Skeletal muscle satellite cell (primary cell): Measurements from ENCODE around the gene TCP1.

Experiments used
- H3K27me3 ChIP-seq: 2 replicates; pipeline ENCODE4 v1.7.0; 2013; ENCODE audit warnings: low read length; ENCODE audit not compliant: control insufficient read depth, insufficient read depth
- H3K36me3 ChIP-seq: 2 replicates; pipeline ENCODE4 v1.7.0; 2013; ENCODE audit warnings: mild to moderate bottlenecking, control low read depth, low read length; ENCODE audit not compliant: insufficient read depth
- H3K4me1 ChIP-seq: 2 replicates; pipeline ENCODE4 v1.7.0; 2013; ENCODE audit warnings: low read length; ENCODE audit not compliant: control insufficient read depth, insufficient read depth
- H3K4me2 ChIP-seq: 2 replicates; pipeline ENCODE4 v1.7.0; 2013; ENCODE audit warnings: mild to moderate bottlenecking, low read length
- H3K4me3 ChIP-seq: 2 replicates; pipeline ENCODE4 v1.7.0; 2013; ENCODE audit warnings: low read length
- H3K9ac ChIP-seq: 2 replicates; pipeline ENCODE4 v1.7.0; 2013; ENCODE audit warnings: mild to moderate bottlenecking, low read depth, low read length, moderate library complexity
- H3K9me3 ChIP-seq: replicated peaks from 2 replicates; pipeline ENCODE4 v1.7.0; 2013; ENCODE audit warnings: mild to moderate bottlenecking, control low read depth, low read length

The TCP1 gene

DNA sequence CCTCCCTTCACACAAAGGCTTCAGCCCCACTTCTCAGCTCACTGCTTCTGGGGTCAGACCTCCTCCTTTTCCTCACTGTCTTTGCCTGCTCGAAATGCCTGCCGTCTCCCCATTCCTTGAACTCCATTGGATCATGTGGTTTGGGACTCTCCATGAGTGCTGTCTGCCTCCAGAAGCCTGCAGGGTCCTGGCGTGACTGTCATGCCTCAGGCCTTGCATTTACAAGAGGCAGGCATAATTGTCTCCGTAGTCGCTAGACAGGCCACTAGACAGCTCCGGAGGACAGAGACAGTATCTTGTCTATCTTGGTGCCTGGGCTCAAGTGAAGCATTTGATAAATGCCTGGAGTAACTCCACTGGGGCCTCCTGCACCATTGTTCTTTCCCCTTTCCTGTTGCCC lies 26.0 kb upstream of the TCP1 start:
- Histone ChIP-seq H3K9me3 (no peaks in the 10 kb centered on the region), H3K9ac (no peak overlapping the region), H3K36me3 (no peaks in the 10 kb centered on the region), H3K4me1 (peaks cover 9% of the 10 kb centered on the region), H3K4me3 (no peak overlapping the region), H3K27me3 (peaks cover 5% of the 10 kb centered on the region), H3K4me2 (no peak overlapping the region)

DNA sequence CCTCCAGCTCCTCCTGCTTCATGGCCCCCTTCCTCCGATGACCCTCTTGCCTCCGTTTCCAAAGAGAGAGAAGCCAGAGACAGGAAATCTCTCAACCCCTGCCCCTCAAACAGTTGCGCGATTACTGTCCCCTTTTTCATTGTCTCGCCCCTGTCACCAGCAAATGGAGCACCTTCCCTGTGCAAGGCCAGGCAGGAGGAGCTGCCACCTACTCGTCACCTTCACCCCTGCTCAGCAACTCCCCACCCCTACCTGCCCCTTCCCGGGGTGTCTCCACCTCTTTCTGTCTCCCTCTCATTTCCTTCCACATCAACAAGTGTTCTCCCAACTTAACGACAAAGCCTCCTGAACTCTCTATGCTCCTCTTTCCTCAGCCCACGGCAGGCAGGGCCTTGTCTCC lies 24.4 kb upstream of the TCP1 start:
- Histone ChIP-seq H3K4me1 (no peaks in the 10 kb centered on the region), H3K36me3 (no peaks in the 10 kb centered on the region), H3K4me2 (no peak overlapping the region), H3K27me3 (no peaks in the 10 kb centered on the region), H3K9me3 (no peaks in the 10 kb centered on the region), H3K9ac (no peak overlapping the region), H3K4me3 (no peak overlapping the region)

DNA sequence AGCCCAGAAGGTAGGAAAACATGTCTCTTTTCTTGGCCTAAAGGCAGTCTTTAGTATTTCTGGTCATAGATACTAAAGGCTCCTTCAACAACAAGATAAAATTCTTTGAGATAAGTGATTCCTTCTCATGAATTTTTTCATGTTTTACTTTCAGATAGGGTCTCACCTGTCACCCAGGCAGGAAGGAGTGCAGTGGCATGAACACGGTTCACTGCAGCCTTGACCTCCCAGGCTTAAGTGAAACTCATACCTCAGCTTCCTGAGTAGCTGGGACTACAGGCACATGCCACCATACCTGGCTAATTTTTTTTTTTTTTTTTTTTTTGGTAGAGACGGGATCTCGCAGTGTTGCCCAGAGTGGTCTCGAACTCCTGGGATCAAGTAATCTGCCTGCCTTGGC lies 19.7 kb upstream of the TCP1 start:
- H3K4me1 ChIP-seq = no peaks in the 10 kb centered on the region
- no peaks in the 10 kb centered on the region for H3K36me3 ChIP-seq
- H3K4me2 ChIP-seq = no peak overlapping the region
- H3K9ac ChIP-seq = no peak overlapping the region
- no peaks in the 10 kb centered on the region for H3K9me3 ChIP-seq
- no peaks in the 10 kb centered on the region for H3K27me3 ChIP-seq
- H3K4me3 ChIP-seq = no peak overlapping the region

GRCh38 chr6:159808647-159809046 lies 19.2 kb upstream of the TCP1 start:
- Histone ChIP-seq H3K9me3 (no peaks in the 10 kb centered on the region), H3K4me1 (no peaks in the 10 kb centered on the region), H3K9ac (no peak overlapping the region), H3K27me3 (no peaks in the 10 kb centered on the region), H3K36me3 (no peaks in the 10 kb centered on the region), H3K4me3 (no peak overlapping the region), H3K4me2 (no peak overlapping the region)

GRCh38 chr6:159807150-159807858 lies 17.9 kb upstream of the TCP1 start:
- Histone ChIP-seq H3K9ac (no peak overlapping the region), H3K4me2 (no peak overlapping the region), H3K9me3 (no peaks in the 10 kb centered on the region), H3K27me3 (no peaks in the 10 kb centered on the region), H3K4me3 (no peak overlapping the region), H3K36me3 (no peaks in the 10 kb centered on the region), H3K4me1 (no peaks in the 10 kb centered on the region)

- H3K9me3 ChIP-seq = no peaks in the 10 kb centered on the region
- no peak overlapping the region for H3K4me3 ChIP-seq
These were observed 16.6 kb upstream of the TCP1 start for GRCh38 chr6:159806021-159806458.

GRCh38 chr6:159805440-159806020 lies 16.1 kb upstream of the TCP1 start:
- Histone ChIP-seq H3K4me3 (no peak overlapping the region), H3K36me3 (no peaks in the 10 kb centered on the region), H3K4me1 (no peaks in the 10 kb centered on the region)

More at GRCh38 chr6:159806021-159806458, 16.6 kb upstream of the TCP1 start:
- no peak overlapping the region for H3K4me2 ChIP-seq
- no peaks in the 10 kb centered on the region for H3K4me1 ChIP-seq
- no peaks in the 10 kb centered on the region for H3K27me3 ChIP-seq
- no peaks in the 10 kb centered on the region for H3K36me3 ChIP-seq
- no peak overlapping the region for H3K9ac ChIP-seq

GRCh38 chr6:159804504-159804903 lies 15.1 kb upstream of the TCP1 start:
- Histone ChIP-seq H3K4me1 (no peaks in the 10 kb centered on the region), H3K9me3 (no peaks in the 10 kb centered on the region), H3K4me3 (no peak overlapping the region), H3K36me3 (no peaks in the 10 kb centered on the region), H3K27me3 (no peaks in the 10 kb centered on the region), H3K4me2 (no peak overlapping the region), H3K9ac (no peak overlapping the region)

More at GRCh38 chr6:159805440-159806020, 16.1 kb upstream of the TCP1 start:
- no peak overlapping the region for H3K4me2 ChIP-seq
- H3K9ac ChIP-seq = no peak overlapping the region
- no peaks in the 10 kb centered on the region for H3K27me3 ChIP-seq
- H3K9me3 ChIP-seq = no peaks in the 10 kb centered on the region

- no peaks in the 10 kb centered on the region for H3K4me1 ChIP-seq
- no peak overlapping the region for H3K4me2 ChIP-seq
- H3K36me3 ChIP-seq = peaks cover 21% of the 10 kb centered on the region
- no peaks in the 10 kb centered on the region for H3K27me3 ChIP-seq
- no peak overlapping the region for H3K9ac ChIP-seq
- H3K4me3 ChIP-seq = no peak overlapping the region
- no peaks in the 10 kb centered on the region for H3K9me3 ChIP-seq
These were observed 12.5 kb upstream of the TCP1 start for GRCh38 chr6:159801935-159802334.

GRCh38 chr6:159800141-159800865 lies 10.9 kb upstream of the TCP1 start, which contains the start of gene PNLDC1:
TSS of gene PNLDC1 (plus strand) at chr6:159800276. CDS start at chr6:159800308, 32 bp downstream.
- peaks cover 3% of the 10 kb centered on the region for H3K4me1 ChIP-seq
- no peaks in the 10 kb centered on the region for H3K27me3 ChIP-seq
- no peaks in the 10 kb centered on the region for H3K9me3 ChIP-seq
- no peak within 1 kb of the TSS for H3K4me2 ChIP-seq
- no peak within 1 kb of the TSS for H3K4me3 ChIP-seq
- H3K36me3 ChIP-seq = peaks cover 31% of the 10 kb centered on the region
- no peak within 1 kb of the TSS for H3K9ac ChIP-seq

DNA sequence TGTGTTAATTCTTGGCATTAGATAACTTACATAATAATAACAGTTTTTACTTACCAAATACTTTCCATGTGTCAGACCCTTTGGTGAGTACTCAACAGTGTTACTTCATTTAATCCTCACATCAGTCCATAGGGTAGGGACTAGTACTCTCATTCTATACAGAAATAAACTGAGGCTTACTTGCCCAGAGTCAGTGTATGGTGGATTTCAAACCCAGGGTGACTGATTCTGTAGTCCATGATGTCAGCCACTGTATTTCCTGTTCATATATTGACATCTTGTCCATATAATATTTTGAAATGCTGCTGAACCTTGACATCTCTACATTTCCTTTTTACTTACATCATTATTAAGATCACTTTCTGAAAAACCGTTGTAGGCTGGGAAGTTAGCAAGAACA lies 8.2 kb upstream of the TCP1 start:
- no peak overlapping the region for H3K4me3 ChIP-seq
- H3K9ac ChIP-seq = no peak overlapping the region
- H3K9me3 ChIP-seq = no peaks in the 10 kb centered on the region
- no peak overlapping the region for H3K4me2 ChIP-seq
- H3K27me3 ChIP-seq = no peaks in the 10 kb centered on the region
- peaks cover 5% of the 10 kb centered on the region for H3K4me1 ChIP-seq
- peaks cover 38% of the 10 kb centered on the region for H3K36me3 ChIP-seq
